ENCODE data around the gene HYOU1. TPM values are rescaled to one million over a fixed set of nuclear protein-coding genes. Genes with fewer than 3 reads are reported as not detected.
A peak's percentile ranks its signal among the peaks of the same experiment; 100 is the strongest.

The HYOU1 gene
- total RNA-seq, 2 donors from 2014 or later: 277 to 315 TPM

DNA sequence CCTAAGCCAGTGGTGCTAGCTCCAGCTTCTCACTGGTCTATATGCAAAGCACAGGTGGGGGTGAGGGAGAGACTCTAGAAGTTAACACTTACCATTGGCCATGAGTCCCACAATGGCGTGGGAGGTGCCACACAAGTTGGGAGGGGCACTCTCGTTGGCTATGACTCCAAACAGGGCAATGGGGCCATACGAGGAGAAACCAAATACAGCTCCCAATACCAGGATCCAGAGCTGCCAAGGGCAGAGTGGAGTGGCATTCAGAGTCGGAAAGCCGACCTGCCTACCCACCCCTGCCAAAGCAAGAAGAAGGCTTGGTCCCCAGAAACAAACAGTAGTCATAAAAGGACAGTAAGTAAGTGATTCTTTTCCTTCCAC is 31.9 kb downstream of the HYOU1 start:
- Histone ChIP-seq H3K9me3 (ENCODE audit: control insufficient read depth, low read length) (no peaks in the 10 kb centered on the region), H3K4me3 (ENCODE audit: low read length) (no peak overlapping the region), H3K9ac (ENCODE audit: extremely low read depth, low read length, poor library complexity, severe bottlenecking) (no peak overlapping the region), H3K4me1 (ENCODE audit: control insufficient read depth, insufficient read depth, low read length) (peaks cover 27% of the 10 kb centered on the region), H3K27ac (ENCODE audit: low read depth, low read length) (no peak overlapping the region), H3K36me3 (ENCODE audit: control insufficient read depth, insufficient read depth, low read length) (peaks cover 55% of the 10 kb centered on the region), H3K27me3 (ENCODE audit: control insufficient read depth, insufficient read depth, low read length, poor library complexity, severe bottlenecking) (no peaks in the 10 kb centered on the region)
- 92 to 97% methylated on average over 4 to 5 of the region's 5 CpGs for WGBS, 2 experiments (ENCODE audit: insufficient coverage in 1 of 2, insufficient read length in 1 of 2)
- H3K27ac Mint-ChIP-seq: peak overlapping the region; percentile 71
- H3K9me3 Mint-ChIP-seq: no peaks in the 10 kb centered on the region
- peak overlapping the region; percentile 2 for H3K4me3 Mint-ChIP-seq
- H3K4me1 Mint-ChIP-seq: peaks cover 57% of the 10 kb centered on the region
- no peak for DNase-seq
- no peaks in the 10 kb centered on the region for H3K27me3 Mint-ChIP-seq (ENCODE audit: insufficient read depth)
- H3K36me3 Mint-ChIP-seq (ENCODE audit: low read depth): peaks cover 69% of the 10 kb centered on the region
- no peak for TF ChIP-seq CTCF (conservative IDR thresholded peaks at IDR 0.05)

- peak overlapping the region; percentile 2 for H3K4me3 Mint-ChIP-seq
- Histone ChIP-seq H3K36me3 (ENCODE audit: control insufficient read depth, insufficient read depth, low read length) (peaks cover 58% of the 10 kb centered on the region), H3K27ac (ENCODE audit: low read depth, low read length) (no peak overlapping the region), H3K9me3 (ENCODE audit: control insufficient read depth, low read length) (no peaks in the 10 kb centered on the region), H3K4me3 (ENCODE audit: low read length) (peak overlapping the region; percentile 70), H3K27me3 (ENCODE audit: control insufficient read depth, insufficient read depth, low read length, poor library complexity, severe bottlenecking) (no peaks in the 10 kb centered on the region), H3K4me1 (ENCODE audit: control insufficient read depth, insufficient read depth, low read length) (peaks cover 31% of the 10 kb centered on the region), H3K9ac (ENCODE audit: extremely low read depth, low read length, poor library complexity, severe bottlenecking) (no peak overlapping the region)
- no peaks in the 10 kb centered on the region for H3K9me3 Mint-ChIP-seq
- no peak for DNase-seq
- H3K4me1 Mint-ChIP-seq: peaks cover 54% of the 10 kb centered on the region
- no peak for TF ChIP-seq CTCF (conservative IDR thresholded peaks at IDR 0.05)
- peak overlapping the region; percentile 71 for H3K27ac Mint-ChIP-seq
- WGBS, 2 experiments (ENCODE audit: insufficient coverage in 1 of 2, insufficient read length in 1 of 2): 76 to 80% methylated on average over 8 to 15 of the region's 15 CpGs
- no peaks in the 10 kb centered on the region for H3K27me3 Mint-ChIP-seq (ENCODE audit: insufficient read depth)
- peaks cover 71% of the 10 kb centered on the region for H3K36me3 Mint-ChIP-seq (ENCODE audit: low read depth)
Measured at GRCh38 chr11:119024430-119025098, 32.4 kb downstream of the HYOU1 start.

GRCh38 chr11:119023741-119024140 is 33.3 kb downstream of the HYOU1 start:
- peak overlapping the region; percentile 4 for H3K4me3 Mint-ChIP-seq
- Histone ChIP-seq H3K9me3 (ENCODE audit: control insufficient read depth, low read length) (no peaks in the 10 kb centered on the region), H3K27me3 (ENCODE audit: control insufficient read depth, insufficient read depth, low read length, poor library complexity, severe bottlenecking) (no peaks in the 10 kb centered on the region), H3K27ac (ENCODE audit: low read depth, low read length) (no peak overlapping the region), H3K4me1 (ENCODE audit: control insufficient read depth, insufficient read depth, low read length) (peaks cover 27% of the 10 kb centered on the region), H3K4me3 (ENCODE audit: low read length) (peak overlapping the region; percentile 70), H3K36me3 (ENCODE audit: control insufficient read depth, insufficient read depth, low read length) (peaks cover 58% of the 10 kb centered on the region), H3K9ac (ENCODE audit: extremely low read depth, low read length, poor library complexity, severe bottlenecking) (no peak overlapping the region)
- TF ChIP-seq CTCF (conservative IDR thresholded peaks at IDR 0.05): no peak
- H3K27me3 Mint-ChIP-seq (ENCODE audit: insufficient read depth): no peaks in the 10 kb centered on the region
- peak overlapping the region; percentile 18 for H3K27ac Mint-ChIP-seq
- H3K9me3 Mint-ChIP-seq: no peaks in the 10 kb centered on the region
- peaks cover 46% of the 10 kb centered on the region for H3K4me1 Mint-ChIP-seq
- DNase-seq: no peak
- peaks cover 66% of the 10 kb centered on the region for H3K36me3 Mint-ChIP-seq (ENCODE audit: low read depth)
